Measurements from ENCODE around the gene ATE1. TPM values are rescaled to one million over a fixed set of nuclear protein-coding genes. Genes with fewer than 3 reads are reported as not detected.

ATE1 gene
- total and polyA plus RNA-seq, 4 donors, result 4.2 to 47.8 (median 13.2) TPM

GRCh38 chr10:121823993-121824463 is 103.8 kb downstream of the ATE1 start:
- peak; percentile 7 for TF ChIP-seq CTCF (IDR thresholded peaks at IDR 0.05; ENCODE audit: control extremely low read depth, extremely low read depth)
- Histone ChIP-seq H3K4me1 (ENCODE audit: control insufficient read depth in 5 of 5, insufficient read depth in 5 of 5, low read length in 5 of 5) (peaks cover 0 to 3% (median 0%) of the 10 kb centered on the region in 5 donors), H3K27me3 (ENCODE audit: control insufficient read depth in 3 of 3, insufficient read depth in 3 of 3, low read length in 2 of 3) (no peaks in the 10 kb centered on the region), H3K4me3 (no peak overlapping the region), H3K9ac (ENCODE audit: insufficient read depth in 1 of 2, low read length in 2 of 2) (no peak overlapping the region), H3K9me3 (ENCODE audit: control insufficient read depth in 4 of 4, insufficient read depth in 3 of 4, low read length in 3 of 4) (no peaks in the 10 kb centered on the region), H3K36me3 (ENCODE audit: control insufficient read depth in 4 of 4, insufficient read depth in 4 of 4, low read length in 4 of 4) (peaks cover 0 to 17% (median 3%) of the 10 kb centered on the region in 4 donors), H3K27ac (ENCODE audit: low read depth in 1 of 2, low read length in 1 of 2) (no peak overlapping the region)
- WGBS, 2 donors, result 73 to 74% methylated on average over 5 of the region's 5 CpGs
- DNase-seq (peak in 2 of 3 donors; percentile 35 to 39), ATAC-seq (ENCODE audit: insufficient read depth, low FRiP score) (peak; percentile 53)

DNA sequence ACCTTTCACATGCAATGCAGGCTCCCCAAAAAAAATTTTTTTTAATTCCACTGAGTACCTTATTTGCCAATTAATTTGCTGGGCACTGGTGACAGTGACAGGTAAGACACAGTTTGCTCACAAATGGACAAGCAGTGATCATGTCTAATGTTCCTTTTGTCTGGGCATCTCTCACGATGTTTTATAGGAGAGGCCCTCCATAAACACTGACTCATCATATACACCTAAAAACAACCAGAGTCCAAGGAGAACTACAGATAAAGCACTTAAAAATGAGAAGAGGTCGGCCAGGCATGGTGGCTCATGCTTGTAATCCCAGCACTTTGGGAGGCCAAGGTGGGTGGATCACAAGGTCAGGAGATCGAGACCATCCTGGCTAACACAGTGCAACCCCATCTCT is 105.1 kb downstream of the ATE1 start:
- no peak overlapping the region for H3K27ac ChIP-seq (ENCODE audit: low read depth in 1 of 2, low read length in 1 of 2)
- H3K4me3 ChIP-seq, result no peak overlapping the region
- peaks cover 0 to 3% (median 0%) of the 10 kb centered on the region in 5 donors for H3K4me1 ChIP-seq (ENCODE audit: control insufficient read depth in 5 of 5, insufficient read depth in 5 of 5, low read length in 5 of 5)
- 91 to 95% methylated on average over 3 of the region's 3 CpGs for WGBS, 2 donors
- TF ChIP-seq CTCF (IDR thresholded peaks at IDR 0.05; ENCODE audit: control extremely low read depth, extremely low read depth), result no peak
- H3K9ac ChIP-seq (ENCODE audit: insufficient read depth in 1 of 2, low read length in 2 of 2), result no peak overlapping the region
- H3K27me3 ChIP-seq (ENCODE audit: control insufficient read depth in 3 of 3, insufficient read depth in 3 of 3, low read length in 2 of 3), result no peaks in the 10 kb centered on the region
- H3K9me3 ChIP-seq (ENCODE audit: control insufficient read depth in 4 of 4, insufficient read depth in 3 of 4, low read length in 3 of 4), result no peaks in the 10 kb centered on the region
- ATAC-seq (ENCODE audit: insufficient read depth, low FRiP score) (no peak), DNase-seq (no peak)
- peaks cover 0 to 10% (median 0%) of the 10 kb centered on the region in 4 donors for H3K36me3 ChIP-seq (ENCODE audit: control insufficient read depth in 4 of 4, insufficient read depth in 4 of 4, low read length in 4 of 4)

- ATAC-seq (ENCODE audit: insufficient read depth, low FRiP score) (no peak), DNase-seq (no peak)
- TF ChIP-seq CTCF (IDR thresholded peaks at IDR 0.05; ENCODE audit: control extremely low read depth, extremely low read depth), result no peak
- no peaks in the 10 kb centered on the region for H3K27me3 ChIP-seq (ENCODE audit: control insufficient read depth in 3 of 3, insufficient read depth in 3 of 3, low read length in 2 of 3)
- WGBS, 2 donors, result 87 to 89% methylated on average over 1 of the region's 1 CpG
- no peak overlapping the region for H3K27ac ChIP-seq (ENCODE audit: low read depth in 1 of 2, low read length in 1 of 2)
- peaks cover 0 to 10% (median 0%) of the 10 kb centered on the region in 4 donors for H3K36me3 ChIP-seq (ENCODE audit: control insufficient read depth in 4 of 4, insufficient read depth in 4 of 4, low read length in 4 of 4)
- H3K9me3 ChIP-seq (ENCODE audit: control insufficient read depth in 4 of 4, insufficient read depth in 3 of 4, low read length in 3 of 4), result no peaks in the 10 kb centered on the region
- peaks cover 0 to 3% (median 0%) of the 10 kb centered on the region in 5 donors for H3K4me1 ChIP-seq (ENCODE audit: control insufficient read depth in 5 of 5, insufficient read depth in 5 of 5, low read length in 5 of 5)
- no peak overlapping the region for H3K4me3 ChIP-seq
- no peak overlapping the region for H3K9ac ChIP-seq (ENCODE audit: insufficient read depth in 1 of 2, low read length in 2 of 2)
These were observed 105.7 kb downstream of the ATE1 start for GRCh38 chr10:121822180-121822579.

- DNase-seq, result no peak
- H3K9ac ChIP-seq (ENCODE audit: insufficient read depth in 1 of 2, low read length in 2 of 2), result no peak overlapping the region
- H3K36me3 ChIP-seq (ENCODE audit: control insufficient read depth in 4 of 4, insufficient read depth in 4 of 4, low read length in 4 of 4), result peaks cover 0 to 9% (median 3%) of the 10 kb centered on the region in 4 donors
- WGBS, 2 donors, result 79 to 92% methylated on average over 2 of the region's 2 CpGs
- H3K4me3 ChIP-seq, result no peak overlapping the region
- no peak overlapping the region for H3K27ac ChIP-seq (ENCODE audit: low read depth in 1 of 2, low read length in 1 of 2)
- no peak for TF ChIP-seq CTCF (IDR thresholded peaks at IDR 0.05; ENCODE audit: control extremely low read depth, extremely low read depth)
- H3K27me3 ChIP-seq (ENCODE audit: control insufficient read depth in 3 of 3, insufficient read depth in 3 of 3, low read length in 2 of 3), result no peaks in the 10 kb centered on the region
- no peaks in the 10 kb centered on the region for H3K9me3 ChIP-seq (ENCODE audit: control insufficient read depth in 4 of 4, insufficient read depth in 3 of 4, low read length in 3 of 4)
- no peak for ATAC-seq (ENCODE audit: insufficient read depth, low FRiP score)
- peaks cover 0 to 3% (median 0%) of the 10 kb centered on the region in 5 donors for H3K4me1 ChIP-seq (ENCODE audit: control insufficient read depth in 5 of 5, insufficient read depth in 5 of 5, low read length in 5 of 5)
These were observed 108.8 kb downstream of the ATE1 start for GRCh38 chr10:121819049-121819448.
